HG02642 (cell line): ENCODE data around the gene CACNA2D1.

ENCODE experiments used
- ATAC-seq: cut with Tn5 transposase; IDR thresholded peaks from one replicate; pipeline ENCODE4 v1.9.1; 2021; ENCODE audit warnings: mild to moderate bottlenecking; ENCODE audit not compliant: unreplicated experiment, poor library complexity

The CACNA2D1 gene

GRCh38 chr7:82247814-82248433 is 195.7 kb downstream of the CACNA2D1 start:
- ATAC-seq: no peak

GRCh38 chr7:82244947-82245517 is 198.5 kb downstream of the CACNA2D1 start:
- ATAC-seq: no peak

- no peak for ATAC-seq
Measured at GRCh38 chr7:82241356-82241755, 202.2 kb downstream of the CACNA2D1 start.

- ATAC-seq: no peak
Measured at GRCh38 chr7:82235713-82236112, 207.9 kb downstream of the CACNA2D1 start.

GRCh38 chr7:82234457-82235049 is 209.0 kb downstream of the CACNA2D1 start:
- ATAC-seq: no peak

- no peak for ATAC-seq
Measured at GRCh38 chr7:82230811-82231581, 212.6 kb downstream of the CACNA2D1 start.

- ATAC-seq: no peak
Measured at GRCh38 chr7:82229164-82229563, 214.4 kb downstream of the CACNA2D1 start.

GRCh38 chr7:82226191-82226590 is 217.4 kb downstream of the CACNA2D1 start:
- no peak for ATAC-seq

- no peak for ATAC-seq
Measured at GRCh38 chr7:82224529-82224928, 219.0 kb downstream of the CACNA2D1 start.

GRCh38 chr7:82223580-82223979 is 220.0 kb downstream of the CACNA2D1 start:
- no peak for ATAC-seq

GRCh38 chr7:82221152-82221674 is 222.4 kb downstream of the CACNA2D1 start:
- ATAC-seq: no peak

GRCh38 chr7:82212466-82212865 is 231.1 kb downstream of the CACNA2D1 start:
- ATAC-seq: no peak

- no peak for ATAC-seq
Measured at GRCh38 chr7:82211333-82211732, 232.2 kb downstream of the CACNA2D1 start.

GRCh38 chr7:82210416-82211184 is 233.0 kb downstream of the CACNA2D1 start:
- no peak for ATAC-seq

GRCh38 chr7:82209179-82209747 is 234.3 kb downstream of the CACNA2D1 start:
- no peak for ATAC-seq

- no peak for ATAC-seq
Measured at GRCh38 chr7:82204694-82205093, 238.9 kb downstream of the CACNA2D1 start.

GRCh38 chr7:82202965-82203364 is 240.6 kb downstream of the CACNA2D1 start:
- no peak for ATAC-seq

GRCh38 chr7:82202107-82202506 is 241.5 kb downstream of the CACNA2D1 start:
- no peak for ATAC-seq

- no peak for ATAC-seq
Measured at GRCh38 chr7:82200601-82201000, 243.0 kb downstream of the CACNA2D1 start.
